Esophagus squamous epithelium (tissue), 5 donors: ENCODE measurements around the gene MED27. TPM values are rescaled to one million over a fixed set of nuclear protein-coding genes. Genes with fewer than 3 reads are reported as not detected.

Experiments
- DNase-seq: peaks from one replicate; lab custom pipeline; 2025; lab: John Stamatoyannopoulos, UW
- H3K27ac ChIP-seq, 4 donors: fragments of 200-600 bp; sonication (generic); one replicate each; pipeline ENCODE4 v1.5.1; 2016 to 2019; ENCODE audit warnings: mild to moderate bottlenecking in 1 of 4
- H3K27me3 ChIP-seq, 4 donors: fragments of 200-600 bp; sonication (generic); 1 replicate in 3 of 4; 2 replicates in 1 of 4; pipeline versions ENCODE4 v1.5.1 to v1.6.0; 2017 to 2021; ENCODE audit warnings: antibody characterized with exemption in 1 of 4
- H3K36me3 ChIP-seq, 3 donors: fragments of 200-600 bp; sonication (generic); one replicate each; pipeline ENCODE4 v1.5.1; 2016 to 2019
- H3K4me1 ChIP-seq, 3 donors: fragments of 200-600 bp; sonication (generic); one replicate each; pipeline ENCODE4 v1.5.1; 2017 to 2019
- H3K4me3 ChIP-seq, 4 donors: fragments of 200-600 bp; sonication (generic); 1 replicate in 3 of 4; 2 replicates in 1 of 4; pipeline ENCODE4 v1.5.1; 2016 to 2019; ENCODE audit warnings: mild to moderate bottlenecking in 2 of 4, moderate library complexity in 1 of 4
- H3K9me3 ChIP-seq, 3 donors: fragments of 200-600 bp; sonication (generic); one replicate each; pipeline ENCODE4 v1.5.1; 2016 to 2019
- POLR2A ChIP-seq, 4 donors: fragments of 450-650 bp; IDR thresholded peaks; one replicate each; pipeline ENCODE4 v1.6.1; 2017; ENCODE audit warnings: antibody characterized with exemption in 4 of 4, mild to moderate bottlenecking in 4 of 4, moderate library complexity in 3 of 4
- WGBS, 2 donors: methylation state at CpG; one replicate each; pipeline ENCODE4 v1.1.5; 2018; 5-methylcytosine and 5-hydroxymethylcytosine counted together
- intact Hi-C: fragments of 100-400 bp; cut with DNase I; formaldehyde crosslinking; loops from one replicate; pipeline ENCODE4 v1.15.0; 2022
- total RNA-seq, 4 donors: library from RNA; depleted of rRNA; stranded (reverse); fragments of >200 nt; gene quantifications; one replicate each; pipeline ENCODE4 v1.1.0, GENCODE V29; 2016
- TF ChIP-seq, protein P1 (sequence below), 6 experiments: fragments of 450-650 bp in 4 of 6; fragments of 200-600 bp in 2 of 6; sonication (generic) in 2 of 6; IDR thresholded peaks; one replicate each; pipeline ENCODE4 v1.5.1; 2016 to 2019; ENCODE audit warnings: antibody characterized with exemption in 6 of 6, mild to moderate bottlenecking in 4 of 6, moderate library complexity in 4 of 6
- donor health status: DM: yes; HTN: yes; CAD: no.

The MED27 gene
- total RNA-seq, 4 donors from 2014 or later, result 10.6 to 20.0 (median 17.6) TPM

DNA sequence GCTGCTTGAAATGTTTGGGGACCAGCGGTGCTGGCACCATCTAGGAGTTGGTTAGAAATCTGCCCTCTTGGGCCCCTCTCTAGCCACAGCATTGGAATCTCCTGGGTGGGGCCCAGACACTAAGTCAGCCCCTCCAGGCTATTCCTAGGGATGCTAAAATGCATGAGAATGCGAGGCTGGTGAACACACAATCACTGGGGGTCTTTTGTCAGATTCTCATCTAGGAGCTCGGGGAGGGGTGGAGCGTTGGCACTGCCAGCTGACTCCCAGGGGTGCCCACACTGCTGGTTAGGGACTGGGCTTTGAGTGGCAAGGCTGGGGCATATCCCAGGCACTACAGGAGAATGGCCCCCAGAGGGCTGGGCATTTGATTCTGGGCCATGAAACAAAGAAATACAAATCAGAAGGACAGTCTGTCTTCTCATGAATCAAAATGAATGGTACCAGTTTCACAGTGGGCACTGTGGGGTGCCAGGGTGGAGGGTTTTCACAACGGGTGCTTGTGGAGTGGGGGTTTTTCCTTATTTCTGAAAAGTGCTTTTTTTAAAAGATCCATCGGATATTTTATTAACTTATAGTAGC lies 212.0 kb downstream of the MED27 start:
- WGBS, 2 donors, result 86 to 98% methylated on average over 2 to 3 of the region's 6 CpGs
- H3K36me3 ChIP-seq, result peaks cover 0 to 22% (median 0%) of the 10 kb centered on the region in 3 donors
- H3K4me1 ChIP-seq, result no peaks in the 10 kb centered on the region
- no peaks in the 10 kb centered on the region for H3K27me3 ChIP-seq
- H3K4me3 ChIP-seq, result no peak overlapping the region
- no peak for DNase-seq
- H3K27ac ChIP-seq, result no peak overlapping the region
- no peaks in the 10 kb centered on the region for H3K9me3 ChIP-seq
- no peak for TF ChIP-seq POLR2A (IDR thresholded peaks at IDR 0.05)
- TF ChIP-seq, protein P1, sequence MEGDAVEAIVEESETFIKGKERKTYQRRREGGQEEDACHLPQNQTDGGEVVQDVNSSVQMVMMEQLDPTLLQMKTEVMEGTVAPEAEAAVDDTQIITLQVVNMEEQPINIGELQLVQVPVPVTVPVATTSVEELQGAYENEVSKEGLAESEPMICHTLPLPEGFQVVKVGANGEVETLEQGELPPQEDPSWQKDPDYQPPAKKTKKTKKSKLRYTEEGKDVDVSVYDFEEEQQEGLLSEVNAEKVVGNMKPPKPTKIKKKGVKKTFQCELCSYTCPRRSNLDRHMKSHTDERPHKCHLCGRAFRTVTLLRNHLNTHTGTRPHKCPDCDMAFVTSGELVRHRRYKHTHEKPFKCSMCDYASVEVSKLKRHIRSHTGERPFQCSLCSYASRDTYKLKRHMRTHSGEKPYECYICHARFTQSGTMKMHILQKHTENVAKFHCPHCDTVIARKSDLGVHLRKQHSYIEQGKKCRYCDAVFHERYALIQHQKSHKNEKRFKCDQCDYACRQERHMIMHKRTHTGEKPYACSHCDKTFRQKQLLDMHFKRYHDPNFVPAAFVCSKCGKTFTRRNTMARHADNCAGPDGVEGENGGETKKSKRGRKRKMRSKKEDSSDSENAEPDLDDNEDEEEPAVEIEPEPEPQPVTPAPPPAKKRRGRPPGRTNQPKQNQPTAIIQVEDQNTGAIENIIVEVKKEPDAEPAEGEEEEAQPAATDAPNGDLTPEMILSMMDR (IDR thresholded peaks at IDR 0.05), result no peak
- intact Hi-C loops, result no loop called here

DNA sequence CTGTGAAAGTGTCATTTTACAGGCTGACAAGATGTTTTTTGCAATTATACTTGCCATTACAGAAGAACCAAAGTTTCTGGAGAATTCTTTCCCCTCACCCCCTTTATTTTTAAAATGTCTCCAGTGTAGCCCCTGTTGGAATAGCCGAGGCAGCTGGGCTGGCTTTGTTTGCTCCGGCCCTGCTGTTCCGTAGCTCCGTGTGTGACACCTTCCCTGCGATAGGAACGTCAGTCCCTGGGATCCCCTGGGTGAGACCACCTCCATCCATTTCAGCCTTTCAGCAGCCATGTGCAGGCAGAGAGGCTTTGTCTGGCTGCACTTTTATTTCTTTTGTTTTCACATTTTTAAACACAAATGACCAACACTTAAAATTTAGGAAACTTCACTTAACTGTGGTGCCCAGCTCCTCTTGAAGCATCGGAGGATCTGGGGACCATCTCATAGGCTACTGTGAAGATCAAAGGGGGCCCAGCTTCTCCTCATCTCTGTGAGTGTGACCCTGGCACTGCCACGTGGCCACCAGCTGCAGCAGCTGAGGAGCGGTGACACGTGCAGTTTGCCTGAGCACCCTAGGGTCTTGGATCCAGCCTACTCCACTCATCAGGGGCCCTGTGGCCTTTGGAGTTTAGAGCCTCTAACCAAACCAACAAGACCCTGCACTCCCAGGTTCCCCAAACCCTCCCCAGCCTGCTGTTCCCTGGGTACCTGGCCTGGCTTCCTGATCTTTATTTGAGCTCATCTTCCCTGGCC lies 214.0 kb downstream of the MED27 start:
- 81 to 87% methylated on average over 7 to 10 of the region's 10 CpGs for WGBS, 2 donors

DNA sequence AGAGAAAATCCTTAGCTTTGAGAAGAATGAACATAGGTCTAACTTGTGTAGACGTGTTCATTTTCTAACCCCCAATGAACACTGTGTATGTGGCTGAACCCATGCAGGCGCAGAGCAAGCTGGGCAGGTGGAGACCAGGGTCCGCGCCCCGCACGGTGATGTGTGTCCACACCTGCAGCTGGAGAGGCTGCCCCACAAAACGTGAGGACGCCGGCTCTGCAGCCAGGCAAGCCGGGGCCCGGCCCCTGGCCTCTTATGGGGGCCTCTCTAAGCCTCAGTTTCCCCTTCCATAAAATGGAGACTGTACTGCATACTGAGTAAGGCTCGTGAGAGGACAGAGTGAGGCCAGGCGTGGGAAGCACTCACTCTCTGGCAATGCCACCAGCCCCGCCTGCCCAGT lies 215.1 kb downstream of the MED27 start:
- H3K27me3 ChIP-seq, result no peaks in the 10 kb centered on the region
- no peak overlapping the region for H3K4me3 ChIP-seq
- intact Hi-C loops, result no loop called here
- no peak for DNase-seq
- WGBS, 2 donors, result 87 to 92% methylated on average over 7 to 11 of the region's 14 CpGs
- no peaks in the 10 kb centered on the region for H3K9me3 ChIP-seq
- peaks cover 0 to 40% (median 0%) of the 10 kb centered on the region in 3 donors for H3K36me3 ChIP-seq
- H3K27ac ChIP-seq, result no peak overlapping the region
- TF ChIP-seq, protein P1 (IDR thresholded peaks at IDR 0.05), result no peak
- no peak for TF ChIP-seq POLR2A (IDR thresholded peaks at IDR 0.05)
- H3K4me1 ChIP-seq, result no peaks in the 10 kb centered on the region

More for the DNA sequence above, 214.0 kb downstream of the MED27 start:
- Histone ChIP-seq H3K36me3 (peaks cover 0 to 36% (median 0%) of the 10 kb centered on the region in 3 donors), H3K4me3 (no peak overlapping the region), H3K27me3 (no peaks in the 10 kb centered on the region), H3K9me3 (no peaks in the 10 kb centered on the region), H3K4me1 (no peaks in the 10 kb centered on the region), H3K27ac (no peak overlapping the region)
- no peak for DNase-seq
- intact Hi-C loops, result no loop called here
- TF ChIP-seq, protein P1 (IDR thresholded peaks at IDR 0.05), result no peak
- no peak for TF ChIP-seq POLR2A (IDR thresholded peaks at IDR 0.05)

DNA sequence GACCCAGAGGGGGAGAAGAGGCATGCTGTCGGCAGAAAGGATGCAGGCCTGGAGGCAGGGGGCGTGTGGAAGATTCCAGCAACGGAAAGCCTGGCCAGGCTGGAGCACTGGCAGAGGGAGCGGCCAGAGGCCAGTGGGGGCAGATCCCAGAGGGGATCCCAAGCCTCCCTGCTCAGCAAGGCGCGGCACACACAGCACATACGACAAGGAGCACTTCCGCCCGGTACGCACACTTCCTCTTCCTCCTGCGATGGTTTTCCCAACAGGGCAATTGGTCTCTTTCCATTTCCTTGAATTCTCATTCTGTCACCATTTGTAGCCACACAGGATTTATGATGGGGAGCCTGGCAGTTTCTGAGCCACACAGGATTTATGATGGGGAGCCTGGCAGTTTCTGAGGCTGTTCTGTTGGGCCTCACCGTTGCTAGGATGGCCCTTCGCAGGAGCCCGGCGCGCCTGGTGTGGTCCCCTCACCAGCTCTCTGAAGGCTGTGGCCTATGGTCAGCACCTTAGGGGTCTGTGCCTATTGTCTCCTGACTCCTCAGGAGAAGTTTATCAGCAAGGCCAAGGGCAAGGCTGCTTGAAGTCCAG lies 216.3 kb downstream of the MED27 start:
- 71 to 78% methylated on average over 15 to 16 of the region's 16 CpGs for WGBS, 2 donors
- Histone ChIP-seq H3K4me3 (no peak overlapping the region), H3K27me3 (no peaks in the 10 kb centered on the region), H3K27ac (no peak overlapping the region), H3K9me3 (no peaks in the 10 kb centered on the region), H3K4me1 (no peaks in the 10 kb centered on the region), H3K36me3 (peaks cover 0 to 46% (median 0%) of the 10 kb centered on the region in 3 donors)
- intact Hi-C loops, result no loop called here
- TF ChIP-seq POLR2A (IDR thresholded peaks at IDR 0.05), result no peak
- TF ChIP-seq, protein P1 (IDR thresholded peaks at IDR 0.05), result no peak
- DNase-seq, result no peak

DNA sequence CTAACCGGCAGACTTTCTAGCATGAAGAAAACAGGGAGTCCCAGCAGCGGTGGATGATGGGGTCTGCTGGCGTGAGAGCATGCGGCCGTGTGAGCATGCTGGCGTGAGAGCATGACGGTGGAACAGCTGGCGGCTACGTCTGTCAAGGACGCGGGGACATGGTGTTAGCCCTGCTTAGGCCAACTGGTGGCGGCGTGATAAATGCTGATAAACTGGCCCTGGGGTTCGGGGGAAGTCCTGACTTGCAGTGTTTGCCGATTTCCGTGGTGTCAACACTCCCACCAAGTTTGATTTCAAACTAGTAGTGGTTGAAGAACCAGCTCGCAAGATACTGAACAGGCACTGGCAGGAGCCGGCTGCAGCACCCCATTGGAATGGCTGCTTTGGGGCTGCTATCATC lies 217.4 kb downstream of the MED27 start:
- TF ChIP-seq, protein P1 (IDR thresholded peaks at IDR 0.05), result no peak
- Histone ChIP-seq H3K27ac (no peak overlapping the region), H3K9me3 (no peaks in the 10 kb centered on the region), H3K4me3 (no peak overlapping the region), H3K27me3 (no peaks in the 10 kb centered on the region), H3K36me3 (peaks cover 0 to 46% (median 0%) of the 10 kb centered on the region in 3 donors), H3K4me1 (no peaks in the 10 kb centered on the region)
- WGBS, 2 donors, result 82 to 91% methylated on average over 4 to 18 of the region's 18 CpGs
- DNase-seq, result no peak
- intact Hi-C loops, result no loop called here
